ENCODE results near the gene HOXB2.

Gene HOXB2

DNA sequence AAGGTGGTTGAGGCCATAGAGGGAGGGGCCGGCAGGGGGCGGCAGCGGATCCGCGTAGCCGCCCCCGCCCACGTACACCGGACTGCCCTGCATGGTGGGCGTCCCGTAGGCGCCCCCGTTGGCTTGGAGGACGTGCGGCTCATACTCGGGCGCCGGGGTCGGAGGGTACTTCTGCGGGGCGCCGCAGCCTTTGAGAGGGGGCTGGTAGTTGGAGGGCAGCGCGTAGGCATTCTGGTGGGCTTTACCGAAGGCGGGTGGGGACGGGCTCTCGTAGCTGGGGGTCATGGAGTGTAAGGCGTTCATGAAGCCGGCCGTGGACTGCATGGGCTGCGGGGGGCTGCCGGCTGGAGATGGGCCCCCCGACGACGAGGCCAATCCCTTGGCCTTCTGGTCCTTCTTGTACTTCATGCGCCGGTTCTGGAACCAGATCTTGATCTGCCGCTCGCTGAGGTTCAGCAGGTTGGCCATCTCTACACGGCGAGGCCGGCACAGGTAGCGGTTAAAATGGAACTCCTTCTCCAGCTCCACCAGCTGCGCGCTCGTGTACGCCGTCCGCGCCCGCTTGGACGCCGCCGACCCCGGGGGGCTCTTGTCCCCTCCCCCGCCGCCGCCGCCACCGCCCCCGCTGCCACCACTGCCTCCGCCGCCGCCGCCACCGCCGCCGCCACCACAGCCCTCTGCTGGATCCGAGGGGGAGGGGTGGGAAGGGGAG, 5.7 kb upstream of the HOXB2 start:
- Histone ChIP-seq H2AFZ (ENCODE audit: low read length) (no peak overlapping the region), H3K9ac (ENCODE audit: low read depth, low read length, poor library complexity, severe bottlenecking) (no peak overlapping the region), H3F3A (ENCODE audit: low read depth) (peaks cover 30% of the 10 kb centered on the region), H3K36me3 (ENCODE audit: insufficient read depth, low read length) (peaks cover 68% of the 10 kb centered on the region), H3K27me3 (ENCODE audit: insufficient read depth, low read length, poor library complexity, severe bottlenecking) (no peaks in the 10 kb centered on the region), H3K9me2 (replicated peaks; ENCODE audit: low read depth, low read length) (no peaks in the 10 kb centered on the region), H3K4me1 (ENCODE audit: insufficient read depth, low read length, poor library complexity, severe bottlenecking) (peaks cover 35% of the 10 kb centered on the region), H4K20me1 (ENCODE audit: insufficient read depth, low read length, poor library complexity, severe bottlenecking) (peaks cover 61% of the 10 kb centered on the region), H3K79me2 (ENCODE audit: insufficient read depth, low read length) (peaks cover 95% of the 10 kb centered on the region), H3K4me3 (ENCODE audit: low read length, poor library complexity, severe bottlenecking) (no peak overlapping the region), H3K4me2 (ENCODE audit: low read depth, low read length, poor library complexity, severe bottlenecking) (no peak overlapping the region), H3K9me3 (ENCODE audit: insufficient read depth, low read depth, low read length) (no peaks in the 10 kb centered on the region)
- TF ChIP-seq EZH2phosphoT487 (IDR thresholded peaks at IDR 0.05; ENCODE audit: borderline replicate concordance): no peak
- TF ChIP-seq, protein P1, sequence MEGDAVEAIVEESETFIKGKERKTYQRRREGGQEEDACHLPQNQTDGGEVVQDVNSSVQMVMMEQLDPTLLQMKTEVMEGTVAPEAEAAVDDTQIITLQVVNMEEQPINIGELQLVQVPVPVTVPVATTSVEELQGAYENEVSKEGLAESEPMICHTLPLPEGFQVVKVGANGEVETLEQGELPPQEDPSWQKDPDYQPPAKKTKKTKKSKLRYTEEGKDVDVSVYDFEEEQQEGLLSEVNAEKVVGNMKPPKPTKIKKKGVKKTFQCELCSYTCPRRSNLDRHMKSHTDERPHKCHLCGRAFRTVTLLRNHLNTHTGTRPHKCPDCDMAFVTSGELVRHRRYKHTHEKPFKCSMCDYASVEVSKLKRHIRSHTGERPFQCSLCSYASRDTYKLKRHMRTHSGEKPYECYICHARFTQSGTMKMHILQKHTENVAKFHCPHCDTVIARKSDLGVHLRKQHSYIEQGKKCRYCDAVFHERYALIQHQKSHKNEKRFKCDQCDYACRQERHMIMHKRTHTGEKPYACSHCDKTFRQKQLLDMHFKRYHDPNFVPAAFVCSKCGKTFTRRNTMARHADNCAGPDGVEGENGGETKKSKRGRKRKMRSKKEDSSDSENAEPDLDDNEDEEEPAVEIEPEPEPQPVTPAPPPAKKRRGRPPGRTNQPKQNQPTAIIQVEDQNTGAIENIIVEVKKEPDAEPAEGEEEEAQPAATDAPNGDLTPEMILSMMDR (conservative IDR thresholded peaks at IDR 0.05; ENCODE audit: low read length): 0 out of 2 replicates have a peak, but pooled peaks have one; percentile 15

DNA sequence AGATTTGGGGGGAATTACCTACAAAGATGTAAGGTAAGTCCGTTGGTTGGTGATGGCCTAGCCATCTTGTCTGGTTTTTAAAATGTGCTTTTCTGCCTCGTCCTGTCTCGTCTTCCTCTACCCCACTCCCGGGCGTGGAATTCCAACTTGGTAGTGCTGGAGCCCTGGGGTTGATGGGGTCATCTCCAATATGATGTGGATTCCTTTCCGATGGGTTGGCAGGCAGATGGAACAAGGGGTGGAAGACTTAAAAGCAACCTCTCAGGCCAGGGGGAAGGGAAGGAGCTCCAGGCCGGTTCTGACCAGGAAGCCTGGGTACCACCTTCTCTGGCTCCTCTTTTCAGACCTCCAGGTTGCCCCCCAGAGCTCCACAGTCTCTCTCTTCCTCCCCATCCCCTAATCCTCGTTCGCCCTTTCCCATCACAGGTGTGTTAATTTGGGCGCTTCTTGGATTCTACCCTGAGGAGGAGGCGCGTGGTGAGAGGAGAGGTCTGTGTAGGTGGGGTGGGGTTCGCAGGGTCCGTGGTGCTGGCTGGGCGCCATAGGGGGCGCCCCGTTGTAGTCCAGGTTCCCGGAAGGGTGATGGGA, 5.1 kb upstream of the HOXB2 start:
- H3K9ac ChIP-seq (ENCODE audit: low read depth, low read length, poor library complexity, severe bottlenecking): no peak overlapping the region

DNA sequence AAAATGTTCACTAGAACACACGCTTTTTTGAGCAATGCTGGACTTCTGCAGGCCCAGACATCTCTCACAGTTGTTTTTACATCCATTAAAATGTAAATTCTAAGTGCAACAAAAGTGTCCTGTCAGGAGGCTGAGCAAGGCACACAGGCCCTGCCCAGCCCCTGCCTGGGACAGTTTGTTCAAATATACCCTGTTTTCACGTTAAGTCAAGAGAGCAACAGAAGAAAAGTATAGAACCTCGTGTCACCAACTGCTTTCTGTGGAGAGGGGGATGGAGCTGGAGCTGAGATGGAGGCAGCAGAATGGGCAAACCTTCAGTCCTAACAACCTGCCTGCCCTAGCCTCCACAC, 4.3 kb upstream of the HOXB2 start:
- TF ChIP-seq, protein P1 (conservative IDR thresholded peaks at IDR 0.05; ENCODE audit: low read length): no peak
- no peak for TF ChIP-seq EZH2phosphoT487 (IDR thresholded peaks at IDR 0.05; ENCODE audit: borderline replicate concordance)
- H3K4me3 ChIP-seq (ENCODE audit: low read length, poor library complexity, severe bottlenecking): no peak overlapping the region
- peak overlapping the region; percentile 96 for H3K4me2 ChIP-seq (ENCODE audit: low read depth, low read length, poor library complexity, severe bottlenecking)
- peaks cover 48% of the 10 kb centered on the region for H4K20me1 ChIP-seq (ENCODE audit: insufficient read depth, low read length, poor library complexity, severe bottlenecking)
- H3K36me3 ChIP-seq (ENCODE audit: insufficient read depth, low read length): peaks cover 59% of the 10 kb centered on the region
- H3K27me3 ChIP-seq (ENCODE audit: insufficient read depth, low read length, poor library complexity, severe bottlenecking): peaks cover 3% of the 10 kb centered on the region
- H3F3A ChIP-seq (ENCODE audit: low read depth): peaks cover 30% of the 10 kb centered on the region
- peaks cover 45% of the 10 kb centered on the region for H3K4me1 ChIP-seq (ENCODE audit: insufficient read depth, low read length, poor library complexity, severe bottlenecking)
- no peaks in the 10 kb centered on the region for H3K9me3 ChIP-seq (ENCODE audit: insufficient read depth, low read depth, low read length)
- H3K79me2 ChIP-seq (ENCODE audit: insufficient read depth, low read length): peaks cover 95% of the 10 kb centered on the region
- H3K9me2 ChIP-seq (replicated peaks; ENCODE audit: low read depth, low read length): no peaks in the 10 kb centered on the region
- H3K9ac ChIP-seq (ENCODE audit: low read depth, low read length, poor library complexity, severe bottlenecking): no peak overlapping the region
- H2AFZ ChIP-seq (ENCODE audit: low read length): no peak overlapping the region

More for the DNA sequence above, 5.1 kb upstream of the HOXB2 start:
- peaks cover 56% of the 10 kb centered on the region for H4K20me1 ChIP-seq (ENCODE audit: insufficient read depth, low read length, poor library complexity, severe bottlenecking)
- H3F3A ChIP-seq (ENCODE audit: low read depth): peaks cover 30% of the 10 kb centered on the region
- peaks cover 66% of the 10 kb centered on the region for H3K36me3 ChIP-seq (ENCODE audit: insufficient read depth, low read length)
- peaks cover 95% of the 10 kb centered on the region for H3K79me2 ChIP-seq (ENCODE audit: insufficient read depth, low read length)
- no peaks in the 10 kb centered on the region for H3K9me2 ChIP-seq (replicated peaks; ENCODE audit: low read depth, low read length)
- H3K9me3 ChIP-seq (ENCODE audit: insufficient read depth, low read depth, low read length): no peaks in the 10 kb centered on the region
- no peak overlapping the region for H3K4me3 ChIP-seq (ENCODE audit: low read length, poor library complexity, severe bottlenecking)
- peaks cover 41% of the 10 kb centered on the region for H3K4me1 ChIP-seq (ENCODE audit: insufficient read depth, low read length, poor library complexity, severe bottlenecking)
- no peak overlapping the region for H3K4me2 ChIP-seq (ENCODE audit: low read depth, low read length, poor library complexity, severe bottlenecking)
- no peak for TF ChIP-seq EZH2phosphoT487 (IDR thresholded peaks at IDR 0.05; ENCODE audit: borderline replicate concordance)
- TF ChIP-seq, protein P1 (conservative IDR thresholded peaks at IDR 0.05; ENCODE audit: low read length): no peak
- H3K27me3 ChIP-seq (ENCODE audit: insufficient read depth, low read length, poor library complexity, severe bottlenecking): no peaks in the 10 kb centered on the region
- H2AFZ ChIP-seq (ENCODE audit: low read length): no peak overlapping the region
